ENCODE results near the gene TMEM42.
"Not testable (repeated sequence)": the region's sequence is repeated elsewhere in the genome, so short reads cannot be mapped to it uniquely, and the experiment has no call there.

TMEM42 gene

DNA sequence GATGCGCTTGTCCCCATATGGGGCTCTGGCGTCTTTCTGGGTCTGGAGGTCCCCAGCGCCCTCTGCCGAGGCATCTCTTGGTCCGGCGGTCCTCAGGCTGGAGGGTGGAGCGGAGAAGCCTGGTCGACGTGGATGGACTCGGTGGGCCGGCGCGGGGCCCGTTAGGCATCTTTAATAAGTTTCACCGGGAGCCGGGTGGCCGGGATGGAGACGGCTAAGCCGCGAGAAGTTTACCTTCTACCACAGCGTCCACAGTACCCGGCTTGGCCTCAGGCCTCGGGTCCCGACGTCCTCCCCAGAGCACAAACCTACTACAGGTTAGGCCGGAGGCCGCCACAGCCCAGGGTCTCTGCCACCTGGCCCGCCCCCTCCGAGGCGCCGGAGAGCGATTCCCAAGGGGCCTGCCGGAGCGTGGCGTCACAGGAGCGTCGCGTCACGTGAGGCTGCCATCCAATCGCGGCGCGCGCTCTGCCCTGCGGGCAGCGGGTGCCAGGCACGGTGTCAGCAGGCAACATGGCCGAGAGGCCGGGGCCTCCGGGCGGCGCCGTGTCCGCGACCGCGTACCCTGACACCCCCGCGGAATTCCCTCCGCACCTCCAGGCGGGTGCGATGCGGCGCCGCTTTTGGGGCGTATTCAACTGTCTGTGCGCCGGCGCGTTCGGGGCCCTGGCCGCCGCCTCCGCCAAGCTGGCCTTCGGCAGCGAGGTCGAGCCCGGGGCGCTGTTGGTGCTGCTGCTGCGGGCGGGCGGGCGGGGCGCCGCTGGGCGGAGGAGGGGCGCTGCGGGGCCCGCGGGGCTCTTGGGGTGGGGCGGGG lies at the start of gene TMEM42:
TSS of gene TMEM42 (plus strand) at position 501 of the 814 bp plus-strand sequence. CDS start at position 514, 13 bp downstream.
- peak; percentile 91 to 92 for DNase-seq

DNA sequence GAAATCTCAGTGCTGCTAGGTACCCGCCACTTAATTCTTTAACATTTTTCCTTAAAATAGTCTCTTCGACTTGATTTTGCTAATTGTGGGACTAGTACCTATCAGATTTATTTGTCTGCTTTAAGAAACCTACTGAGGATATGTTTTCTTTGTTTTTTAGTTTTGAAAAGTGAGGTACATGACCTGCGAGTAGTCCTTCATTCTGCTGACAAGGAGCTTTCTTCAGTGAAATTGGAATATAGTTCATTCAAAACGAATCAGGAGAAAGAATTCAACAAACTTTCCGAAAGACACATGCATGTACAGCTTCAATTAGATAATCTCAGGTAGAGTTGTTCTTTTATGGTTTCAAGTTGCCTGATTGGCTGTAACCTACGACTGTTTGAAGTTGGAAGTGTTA lies 47.0 kb upstream of the TMEM42 start:
- no peak for DNase-seq

DNA sequence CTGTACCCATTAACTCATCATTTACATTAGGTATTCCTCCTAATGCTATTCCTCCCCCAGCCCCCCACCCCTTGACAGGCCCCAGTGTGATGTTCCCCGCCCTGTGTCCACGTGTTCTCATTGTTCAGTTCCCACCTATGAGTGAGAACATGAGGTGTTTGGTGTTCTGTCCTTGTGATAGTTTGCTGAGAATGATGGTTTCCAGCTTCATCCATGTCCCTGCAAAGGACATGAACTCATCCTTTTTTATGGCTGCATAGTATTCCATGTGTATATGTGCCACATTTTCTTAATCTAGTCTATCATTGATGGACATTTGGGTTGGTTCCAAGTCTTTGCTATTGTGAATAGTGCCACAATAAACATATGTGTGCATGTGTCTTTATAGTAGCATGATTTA lies 45.4 kb upstream of the TMEM42 start:
- DNase-seq: not testable (repeated sequence)

DNA sequence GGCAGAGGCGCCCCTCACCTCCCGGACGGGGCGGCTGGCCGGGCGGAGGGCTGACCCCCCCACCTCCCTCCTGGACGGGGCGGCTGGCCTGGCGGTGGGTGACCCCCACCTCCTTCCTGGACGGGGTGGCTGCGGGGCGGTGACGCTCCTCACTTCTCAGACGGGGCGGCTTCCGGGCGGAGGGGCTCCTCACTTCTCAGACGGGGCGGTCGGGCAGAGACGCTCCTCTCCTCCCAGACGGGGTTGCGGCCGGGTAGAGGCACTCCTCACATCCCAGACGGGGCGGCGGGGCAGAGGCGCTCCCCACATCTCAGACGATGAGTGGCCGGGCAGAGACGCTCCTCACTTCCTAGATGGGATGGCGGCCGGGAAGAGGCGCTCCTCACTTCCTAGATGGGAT lies 40.5 kb upstream of the TMEM42 start:
- not testable (repeated sequence) for DNase-seq

DNA sequence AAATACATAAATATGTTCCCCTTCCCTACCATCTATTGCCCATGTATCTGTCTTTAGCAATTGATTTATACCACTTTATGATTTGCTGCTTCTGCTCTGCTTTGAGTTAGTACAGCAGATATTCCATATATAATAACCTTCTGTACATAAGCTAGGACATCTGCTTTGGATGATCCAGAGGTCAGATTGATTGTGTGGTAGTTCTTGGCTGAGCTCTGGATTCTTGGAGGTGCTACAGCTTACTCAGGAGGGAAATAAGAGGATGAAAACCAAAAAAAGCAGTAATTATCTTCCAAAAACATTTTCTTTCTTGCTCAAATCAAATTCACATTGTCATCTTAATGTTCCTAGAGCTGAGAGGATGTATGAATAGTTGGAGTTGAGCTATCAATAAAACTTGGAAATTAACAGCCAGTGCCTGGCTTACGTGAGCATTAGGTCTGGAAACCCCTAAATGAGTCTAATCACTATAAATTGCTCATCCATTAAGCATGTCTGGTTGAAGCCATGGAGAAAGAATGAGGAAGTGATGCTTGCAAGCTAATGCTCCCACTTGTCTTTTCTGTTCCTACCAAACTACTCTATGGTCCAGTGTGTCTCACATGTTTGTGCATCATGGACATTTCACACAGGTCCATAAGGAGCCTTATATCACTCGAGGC lies 36.3 kb upstream of the TMEM42 start:
- no peak for DNase-seq

DNA sequence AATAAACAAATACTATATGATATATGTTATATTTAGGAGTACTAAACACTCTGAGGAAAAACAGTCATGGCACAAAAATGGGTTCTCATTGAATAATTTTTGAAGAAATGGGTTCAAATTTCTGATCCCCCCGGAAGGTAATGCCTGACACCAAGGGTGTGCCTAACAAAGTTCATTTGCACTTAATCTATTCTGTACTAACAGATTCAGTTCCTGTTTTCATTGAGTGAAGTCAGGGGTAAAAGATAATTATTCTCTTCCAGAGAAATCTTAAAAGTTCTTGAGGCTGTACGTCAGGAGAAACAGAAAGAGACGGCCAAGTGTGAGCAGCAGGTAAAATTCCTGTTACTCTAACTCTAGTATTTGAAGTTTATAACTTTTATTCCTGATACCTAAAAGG lies 34.5 kb upstream of the TMEM42 start:
- DNase-seq: no peak

DNA sequence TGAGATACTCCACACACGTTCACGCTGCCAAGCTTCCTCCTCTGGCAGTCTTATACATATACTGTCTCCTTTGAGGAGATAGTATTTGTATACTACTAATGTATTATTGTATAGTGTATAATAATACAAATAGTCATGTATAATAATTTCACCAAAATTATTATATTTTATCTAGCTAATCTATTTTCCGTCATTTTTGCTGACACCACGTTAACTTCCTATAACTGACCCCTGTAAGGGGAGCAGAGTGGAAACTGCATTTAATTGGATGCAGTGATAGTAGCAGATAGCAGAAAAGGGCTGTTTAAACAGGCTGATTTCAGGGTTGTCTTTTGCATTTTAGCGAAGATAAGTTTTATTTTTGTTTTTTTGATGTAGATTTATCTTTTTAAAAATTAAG lies 30.5 kb upstream of the TMEM42 start:
- DNase-seq: no peak

DNA sequence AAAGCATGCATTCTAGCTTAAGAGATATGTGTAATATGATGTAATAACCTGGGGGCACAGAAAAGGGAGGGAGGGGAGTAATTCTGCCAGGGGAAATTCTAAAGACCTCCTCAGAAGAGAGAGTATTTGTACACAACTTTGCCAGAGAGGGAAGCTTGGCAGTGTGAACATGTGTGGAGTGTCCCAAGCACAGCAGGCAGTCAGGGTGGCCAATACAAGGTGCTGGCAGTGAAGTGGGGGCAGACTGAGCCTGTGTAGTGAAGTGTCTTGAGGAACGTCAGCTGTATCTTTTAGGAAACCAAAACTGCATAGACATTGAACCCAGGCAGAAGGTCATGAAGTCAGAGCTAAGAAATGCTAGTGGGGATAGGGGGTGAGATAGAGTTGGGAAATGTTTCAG lies 29.7 kb upstream of the TMEM42 start:
- DNase-seq: no peak

DNA sequence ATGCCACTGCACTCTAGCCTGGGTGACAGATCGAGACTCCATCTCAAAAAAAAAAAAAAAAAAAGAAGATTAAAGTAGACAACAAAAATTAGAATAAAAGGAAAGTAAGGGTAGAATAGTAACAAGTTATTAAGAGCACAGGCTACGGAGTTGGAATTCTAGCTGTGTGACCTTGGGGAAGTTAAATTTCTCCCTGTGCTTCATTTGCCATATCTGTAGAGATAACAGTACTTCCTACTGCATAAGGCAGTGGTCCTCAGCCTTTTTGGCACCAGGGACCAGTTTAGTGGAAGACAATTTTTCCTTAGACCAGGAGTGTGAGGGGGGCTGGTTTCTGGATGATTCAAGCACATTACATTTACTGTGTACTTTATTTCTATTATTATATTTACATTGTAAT lies 28.7 kb upstream of the TMEM42 start:
- no peak for DNase-seq

DNA sequence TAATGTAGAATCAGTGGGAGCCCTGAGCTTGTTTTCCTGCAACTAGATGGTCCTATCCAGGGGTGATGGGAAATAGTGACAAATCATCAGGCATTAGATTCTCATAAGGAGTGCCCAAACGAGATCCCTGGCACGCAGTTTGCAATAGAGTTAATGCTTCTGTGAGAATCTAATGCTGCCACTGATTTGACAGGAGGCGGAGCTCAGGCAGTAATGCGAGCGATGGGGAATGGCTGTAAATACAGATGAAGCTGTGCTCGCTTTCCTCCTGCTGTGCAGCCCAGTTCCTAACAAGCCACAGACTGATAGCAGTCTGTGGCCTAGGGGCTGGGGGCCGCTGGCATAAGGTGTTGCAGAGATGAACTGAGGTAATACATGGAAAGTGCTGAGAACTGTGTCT lies 28.3 kb upstream of the TMEM42 start:
- no peak for DNase-seq

DNA sequence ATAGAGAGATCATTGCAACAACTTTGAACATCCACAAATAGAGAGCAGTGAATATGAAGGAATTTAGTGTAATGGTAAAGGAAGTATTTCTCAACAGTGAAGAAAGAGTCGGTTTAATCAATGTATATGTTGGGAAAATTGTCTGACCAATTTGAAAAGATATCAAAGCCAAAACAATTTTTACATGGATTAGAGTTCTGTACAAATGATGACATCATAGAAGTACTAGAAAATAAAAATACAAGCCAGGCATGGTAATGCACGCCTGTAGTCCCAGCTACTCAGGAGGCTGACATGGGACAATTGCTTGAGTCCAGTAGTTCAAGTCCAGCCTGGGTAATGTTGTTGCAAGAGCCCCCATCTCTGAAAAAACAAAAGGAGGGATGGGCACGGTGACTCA lies 26.0 kb upstream of the TMEM42 start:
- no peak for DNase-seq

DNA sequence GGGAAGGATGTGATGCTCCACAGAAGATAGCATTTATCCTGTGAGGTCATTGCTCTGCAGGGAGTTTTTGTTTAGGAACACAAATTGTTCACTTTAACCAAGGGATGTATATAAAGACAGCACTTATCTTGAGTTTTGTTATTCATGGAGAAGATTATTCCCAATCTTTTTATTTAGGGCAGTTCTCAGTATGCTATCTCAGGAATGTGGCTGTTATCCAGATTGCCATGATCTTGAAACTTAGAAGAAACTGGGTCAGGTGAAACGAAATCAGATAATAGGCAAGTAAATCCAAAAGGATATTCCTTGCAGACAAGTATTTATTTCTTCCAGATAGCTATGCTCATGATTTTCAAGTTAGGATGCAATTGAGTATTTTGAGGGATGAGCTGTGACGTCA lies 19.3 kb upstream of the TMEM42 start:
- DNase-seq: no peak

DNA sequence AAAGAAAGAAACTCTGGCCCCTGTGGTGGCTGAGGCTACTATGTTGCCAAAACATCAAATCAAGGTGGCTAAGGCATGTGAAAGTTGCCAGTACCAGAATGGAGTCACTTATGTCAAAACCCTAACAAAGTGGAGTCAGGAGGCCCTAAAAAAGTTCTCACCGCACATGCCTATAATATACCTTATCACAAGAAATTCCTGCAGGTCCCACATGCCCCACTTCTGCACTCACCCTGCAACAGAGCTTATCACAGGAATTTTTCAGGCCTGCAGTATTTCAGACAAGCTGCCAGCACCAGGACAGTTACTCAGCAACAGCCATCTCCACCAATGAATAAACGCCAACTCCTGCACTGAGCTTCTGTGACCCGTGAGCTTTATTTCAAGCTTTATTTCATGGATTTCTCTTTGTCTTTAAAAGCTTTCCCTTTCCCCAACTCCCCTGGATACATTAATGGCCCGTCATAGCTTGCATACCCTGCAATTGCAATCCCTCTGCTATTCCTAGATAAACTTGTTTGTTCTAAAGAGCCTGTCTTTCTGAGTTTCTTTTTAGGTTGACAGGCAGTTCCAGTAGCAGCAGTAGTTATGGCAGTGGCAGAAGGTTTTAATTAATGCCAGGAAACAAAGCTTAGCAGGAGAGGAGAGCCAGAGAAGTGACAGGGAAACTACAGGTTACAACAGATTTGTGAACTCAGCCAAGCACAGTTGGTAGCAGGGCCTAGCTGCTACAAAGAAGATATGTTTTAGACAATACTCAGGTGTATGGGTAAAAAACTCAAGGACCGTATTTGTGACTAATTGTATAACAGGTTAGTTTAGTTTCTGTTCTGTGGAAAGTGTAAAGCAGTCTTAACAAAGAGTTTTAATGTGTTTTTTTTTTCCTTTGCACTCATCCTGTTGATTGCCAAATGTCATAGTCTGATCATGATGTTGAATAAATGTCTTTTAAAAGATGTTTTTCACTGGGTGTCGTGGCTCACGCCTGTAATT lies 15.9 kb upstream of the TMEM42 start:
- no peak for DNase-seq

DNA sequence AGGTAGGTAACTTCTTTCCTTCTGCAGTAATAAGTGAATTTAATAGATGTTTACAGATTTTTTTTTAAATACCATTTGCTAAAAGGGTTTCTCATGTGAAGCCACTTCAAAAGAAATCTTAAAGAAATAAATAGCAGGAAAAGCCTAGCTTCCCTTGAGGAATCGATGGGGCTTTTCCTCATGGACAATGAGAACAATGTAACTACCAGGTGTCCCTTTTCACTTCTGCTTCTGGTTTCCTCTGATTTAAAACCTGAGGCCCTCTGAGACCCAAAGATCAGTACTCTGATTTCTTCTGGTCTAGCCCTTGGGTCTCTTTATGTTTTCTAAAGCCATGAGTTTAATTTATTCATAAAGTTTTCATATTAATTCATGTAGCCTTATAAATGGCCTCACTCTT lies 13.1 kb upstream of the TMEM42 start:
- no peak for DNase-seq

DNA sequence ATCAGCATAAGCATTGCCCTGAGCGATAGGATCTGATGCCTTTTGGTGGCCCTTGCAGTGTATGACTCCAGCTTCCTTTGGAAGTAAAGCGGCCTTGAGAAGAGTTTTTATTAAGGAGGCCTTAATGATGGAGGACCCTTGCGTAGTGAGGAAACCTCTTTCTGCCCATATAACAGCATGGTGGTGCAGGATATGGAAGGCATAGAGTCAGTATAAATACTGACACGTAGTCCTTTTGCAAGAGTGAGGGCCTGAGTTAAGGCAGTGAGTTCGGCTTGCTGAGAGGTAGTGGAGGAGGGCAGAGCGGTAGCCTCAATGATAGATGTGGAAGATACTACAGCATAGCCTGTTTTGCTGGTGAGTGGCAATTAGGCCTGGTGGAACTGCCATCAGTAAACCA lies 5.0 kb upstream of the TMEM42 start:
- DNase-seq: not testable (repeated sequence)

DNA sequence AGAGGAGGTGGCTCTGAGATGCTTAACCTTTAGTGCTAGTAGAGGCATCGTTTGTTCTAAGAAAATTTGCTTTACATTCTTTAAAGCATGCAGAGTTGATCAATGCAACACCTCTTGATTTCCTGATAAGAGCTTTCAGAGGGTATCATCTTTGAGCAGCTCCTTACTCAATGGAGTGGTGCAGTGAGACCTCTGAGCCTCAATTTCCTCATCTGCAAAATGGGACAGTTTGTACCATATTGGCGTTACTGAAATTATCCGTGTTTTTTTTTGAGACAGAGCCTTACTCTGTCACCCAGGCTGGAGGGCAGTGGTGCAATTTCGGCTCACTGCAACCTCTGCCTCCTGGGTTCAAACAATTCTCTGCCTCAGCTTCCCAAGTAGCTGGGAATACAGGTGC lies 1.6 kb upstream of the TMEM42 start:
- no peak for DNase-seq

DNA sequence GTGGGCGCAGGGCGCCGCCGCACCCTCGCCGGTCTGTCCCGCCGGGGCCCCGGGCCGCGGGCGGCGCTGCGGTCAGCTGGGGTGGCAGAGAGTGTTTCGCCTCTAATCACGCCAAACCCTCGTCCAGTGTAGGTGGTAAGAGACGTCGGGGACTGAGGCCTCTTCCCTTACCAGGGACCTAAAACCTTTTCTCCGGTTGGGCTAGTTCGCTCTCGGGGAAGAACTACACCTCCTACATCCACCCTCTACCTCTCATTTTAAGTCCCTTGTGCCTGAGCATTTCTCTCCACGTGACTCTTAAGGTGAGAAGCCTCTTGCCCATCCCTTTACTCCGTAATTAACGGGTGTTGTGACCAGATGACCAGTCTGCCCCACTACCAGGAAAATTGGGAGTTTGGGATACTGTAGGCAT lies 520 bp downstream of the TMEM42 start:
- DNase-seq: no peak

DNA sequence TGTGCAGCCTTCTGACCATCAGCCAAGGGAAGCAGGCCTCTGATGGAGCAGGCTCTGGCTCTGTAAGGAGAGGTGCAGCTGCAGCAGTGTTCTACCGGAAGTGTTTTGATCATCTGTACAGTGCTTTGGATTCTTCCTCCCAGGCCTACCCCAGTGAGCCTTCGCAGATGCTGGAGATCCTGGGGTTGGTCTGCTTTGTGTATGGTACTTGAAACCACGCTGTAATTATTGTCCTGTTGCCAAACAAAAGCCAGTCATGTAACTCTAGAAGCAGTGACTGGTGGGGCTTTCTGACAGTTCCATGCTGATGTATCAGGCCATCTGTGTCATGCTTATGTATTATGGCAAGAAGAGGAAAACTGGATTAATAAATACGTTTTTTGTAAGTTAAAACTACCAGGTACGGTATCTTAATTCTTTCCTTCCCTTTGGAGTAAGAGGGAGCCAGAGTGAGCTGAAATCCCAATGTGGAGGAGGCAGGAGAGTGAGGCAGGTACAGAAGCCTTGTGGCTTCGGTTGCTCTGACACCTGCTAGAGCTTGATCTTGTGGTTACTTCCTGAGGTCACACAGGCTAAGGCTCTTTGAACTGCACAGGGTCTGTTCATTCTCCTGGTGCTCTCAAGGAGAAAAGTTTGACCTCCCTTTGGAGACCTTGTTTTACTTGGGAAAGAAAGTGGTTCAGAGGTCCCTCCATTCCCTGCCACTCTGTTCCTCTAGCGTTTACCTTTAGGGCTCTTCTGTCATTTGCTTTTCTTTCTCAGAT lies 3.7 kb downstream of the TMEM42 start:
- DNase-seq: peak in 1 of 2 donors; percentile 6

DNA sequence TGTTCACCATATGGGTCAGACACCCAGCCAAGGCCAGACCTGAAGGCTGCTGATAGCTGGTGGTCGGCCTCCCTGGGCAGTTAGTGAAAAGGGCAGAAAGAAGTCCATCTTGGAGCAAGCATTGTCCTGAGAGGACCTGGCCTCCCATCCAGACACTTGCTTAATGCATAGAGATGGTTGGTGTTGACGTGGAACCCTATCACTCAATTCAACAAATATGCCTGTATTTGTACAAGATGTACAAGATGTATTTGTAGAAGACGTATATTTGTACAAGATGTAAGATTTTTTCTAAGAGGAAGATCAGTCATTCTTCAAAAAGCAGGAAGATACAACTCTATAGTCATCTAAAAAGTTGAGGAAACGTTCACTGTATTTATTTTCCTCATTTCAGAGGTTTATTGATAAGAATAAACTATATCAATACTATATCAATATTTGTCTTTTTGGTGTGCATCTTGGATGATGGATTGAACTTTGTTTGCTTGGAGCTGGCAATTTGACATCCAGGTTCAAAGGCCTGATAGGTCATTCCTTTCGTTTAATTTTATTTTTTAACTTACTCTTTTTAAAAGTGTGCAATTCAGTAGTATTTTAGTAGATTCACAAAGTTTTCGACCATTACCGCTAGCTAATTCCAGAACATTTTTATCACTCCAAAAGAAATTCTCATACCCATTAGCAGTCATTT lies 5.9 kb downstream of the TMEM42 start:
- no peak for DNase-seq

DNA sequence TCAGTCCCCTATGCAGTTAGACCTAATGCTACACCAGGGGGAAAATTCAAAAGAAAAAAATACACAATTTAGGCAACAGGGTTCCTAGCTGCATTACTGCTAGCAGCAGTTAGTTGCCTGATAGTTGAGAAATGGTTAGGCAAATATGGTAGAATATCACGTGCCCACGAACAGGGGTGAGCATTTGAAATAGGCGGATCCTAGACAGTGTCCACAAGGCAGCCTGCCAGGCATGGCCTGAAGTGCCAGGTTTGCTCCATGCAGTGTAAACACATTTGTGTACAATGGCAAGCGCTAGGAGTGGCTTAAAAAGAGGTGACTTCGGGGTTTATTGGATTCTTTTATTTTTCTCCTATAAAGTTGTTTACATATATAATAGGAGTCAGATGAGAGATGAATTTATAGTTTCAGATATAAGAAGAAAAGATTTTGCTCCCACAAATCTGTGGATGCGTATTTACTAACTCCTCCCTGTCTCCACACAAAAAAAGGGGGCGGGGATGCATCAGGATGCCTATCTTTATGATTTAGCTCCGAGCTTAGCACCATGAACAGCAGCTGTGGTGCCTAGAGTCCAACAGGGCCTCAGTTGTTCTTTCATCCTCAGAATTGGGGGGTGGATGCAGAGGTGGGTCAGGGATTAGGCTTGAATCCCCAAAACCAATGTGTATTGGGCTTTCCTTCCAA lies 8.8 kb downstream of the TMEM42 start:
- DNase-seq: no peak

DNA sequence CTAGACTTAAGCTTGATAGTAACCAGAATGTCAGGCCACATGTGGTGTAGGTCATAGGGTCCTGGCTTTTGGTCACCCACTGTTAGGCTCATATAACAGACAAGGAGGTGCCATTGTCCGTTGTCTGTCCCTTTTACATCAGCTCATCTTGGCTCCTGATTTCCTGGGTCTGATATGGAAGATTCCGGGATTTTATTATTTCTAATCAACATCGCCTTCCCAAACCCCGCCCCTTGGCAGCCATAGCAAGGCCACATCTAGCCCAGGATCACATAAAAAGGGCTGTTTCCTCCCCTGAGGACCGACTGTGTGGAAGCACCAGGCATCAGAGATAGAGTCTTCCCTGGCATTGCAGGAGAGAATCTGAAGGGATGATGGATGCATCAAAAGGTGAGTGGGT lies 12.6 kb downstream of the TMEM42 start, which contains the start of gene TGM4:
TSS of gene TGM4 (plus strand) at position 301 of the 400 bp plus-strand sequence. CDS start at position 372, 71 bp downstream.
- DNase-seq: no peak

All from CD4-positive, alpha-beta T cell treated with Interleukin-1 beta for 1 hour (primary cell).